Esophagus squamous epithelium (tissue), 5 donors: ENCODE results near the gene ITGB4. TPM values are rescaled to one million over a fixed set of nuclear protein-coding genes. Genes with fewer than 3 reads are reported as not detected.

Source experiments
- DNase-seq: peaks from one replicate; lab custom pipeline; 2025; lab: John Stamatoyannopoulos, UW
- H3K27ac ChIP-seq, 4 donors: fragments of 200-600 bp; sonication (generic); one replicate each; pipeline ENCODE4 v1.5.1; 2016 to 2019; ENCODE audit warnings: mild to moderate bottlenecking in 1 of 4
- H3K27me3 ChIP-seq, 4 donors: fragments of 200-600 bp; sonication (generic); 1 replicate in 3 of 4; 2 replicates in 1 of 4; pipeline versions ENCODE4 v1.5.1 to v1.6.0; 2017 to 2021; ENCODE audit warnings: antibody characterized with exemption in 1 of 4
- H3K36me3 ChIP-seq, 3 donors: fragments of 200-600 bp; sonication (generic); one replicate each; pipeline ENCODE4 v1.5.1; 2016 to 2019
- H3K4me1 ChIP-seq, 3 donors: fragments of 200-600 bp; sonication (generic); one replicate each; pipeline ENCODE4 v1.5.1; 2017 to 2019
- H3K4me3 ChIP-seq, 4 donors: fragments of 200-600 bp; sonication (generic); 1 replicate in 3 of 4; 2 replicates in 1 of 4; pipeline ENCODE4 v1.5.1; 2016 to 2019; ENCODE audit warnings: mild to moderate bottlenecking in 2 of 4, moderate library complexity in 1 of 4
- H3K9me3 ChIP-seq, 3 donors: fragments of 200-600 bp; sonication (generic); one replicate each; pipeline ENCODE4 v1.5.1; 2016 to 2019
- POLR2A ChIP-seq, 4 donors: fragments of 450-650 bp; IDR thresholded peaks; one replicate each; pipeline ENCODE4 v1.6.1; 2017; ENCODE audit warnings: antibody characterized with exemption in 4 of 4, mild to moderate bottlenecking in 4 of 4, moderate library complexity in 3 of 4
- WGBS, 2 donors: methylation state at CpG; one replicate each; pipeline ENCODE4 v1.1.5; 2018; 5-methylcytosine and 5-hydroxymethylcytosine counted together
- intact Hi-C: fragments of 100-400 bp; cut with DNase I; formaldehyde crosslinking; loops from one replicate; pipeline ENCODE4 v1.15.0; 2022
- total RNA-seq, 4 donors: library from RNA; depleted of rRNA; stranded (reverse); fragments of >200 nt; gene quantifications; one replicate each; pipeline ENCODE4 v1.1.0, GENCODE V29; 2016
- TF ChIP-seq, protein P1 (sequence below), 6 experiments: fragments of 450-650 bp in 4 of 6; fragments of 200-600 bp in 2 of 6; sonication (generic) in 2 of 6; IDR thresholded peaks; one replicate each; pipeline ENCODE4 v1.5.1; 2016 to 2019; ENCODE audit warnings: antibody characterized with exemption in 6 of 6, mild to moderate bottlenecking in 4 of 6, moderate library complexity in 4 of 6
- donor health status: DM: yes; HTN: yes; CAD: no.

Gene ITGB4
- total RNA-seq, 4 donors from 2014 or later = 60.6 to 115 (median 82.3) TPM

DNA sequence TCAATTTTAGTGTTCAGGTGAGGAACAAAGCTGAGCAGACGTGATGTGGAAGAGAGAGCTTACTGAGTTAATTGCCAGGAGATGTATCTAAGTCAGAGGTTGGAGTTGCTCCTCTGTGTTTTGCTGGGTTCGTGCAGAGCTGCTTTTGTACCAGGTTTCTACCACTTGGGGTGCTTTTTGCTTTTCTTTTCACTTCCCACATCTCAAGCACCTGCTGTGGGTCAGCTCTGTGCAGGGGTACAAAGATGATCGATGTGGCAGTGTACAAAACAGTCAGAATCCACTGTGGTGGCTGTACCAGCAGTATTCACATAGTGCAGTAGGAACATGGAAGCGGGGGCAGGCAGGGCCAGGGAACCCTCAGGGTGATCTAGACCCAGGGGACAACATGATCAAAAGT, 78.1 kb downstream of the ITGB4 start:
- Histone ChIP-seq H3K36me3 (peaks cover 12 to 74% (median 16%) of the 10 kb centered on the region in 3 donors), H3K9me3 (no peaks in the 10 kb centered on the region), H3K4me1 (peaks cover 0 to 8% (median 0%) of the 10 kb centered on the region in 3 donors), H3K4me3 (no peak overlapping the region), H3K27me3 (no peaks in the 10 kb centered on the region), H3K27ac (no peak overlapping the region)
- no peak for DNase-seq
- WGBS, 2 donors = 77 to 81% methylated on average over 3 to 4 of the region's 4 CpGs
- intact Hi-C loops = no loop called here
- TF ChIP-seq, protein P1, sequence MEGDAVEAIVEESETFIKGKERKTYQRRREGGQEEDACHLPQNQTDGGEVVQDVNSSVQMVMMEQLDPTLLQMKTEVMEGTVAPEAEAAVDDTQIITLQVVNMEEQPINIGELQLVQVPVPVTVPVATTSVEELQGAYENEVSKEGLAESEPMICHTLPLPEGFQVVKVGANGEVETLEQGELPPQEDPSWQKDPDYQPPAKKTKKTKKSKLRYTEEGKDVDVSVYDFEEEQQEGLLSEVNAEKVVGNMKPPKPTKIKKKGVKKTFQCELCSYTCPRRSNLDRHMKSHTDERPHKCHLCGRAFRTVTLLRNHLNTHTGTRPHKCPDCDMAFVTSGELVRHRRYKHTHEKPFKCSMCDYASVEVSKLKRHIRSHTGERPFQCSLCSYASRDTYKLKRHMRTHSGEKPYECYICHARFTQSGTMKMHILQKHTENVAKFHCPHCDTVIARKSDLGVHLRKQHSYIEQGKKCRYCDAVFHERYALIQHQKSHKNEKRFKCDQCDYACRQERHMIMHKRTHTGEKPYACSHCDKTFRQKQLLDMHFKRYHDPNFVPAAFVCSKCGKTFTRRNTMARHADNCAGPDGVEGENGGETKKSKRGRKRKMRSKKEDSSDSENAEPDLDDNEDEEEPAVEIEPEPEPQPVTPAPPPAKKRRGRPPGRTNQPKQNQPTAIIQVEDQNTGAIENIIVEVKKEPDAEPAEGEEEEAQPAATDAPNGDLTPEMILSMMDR (IDR thresholded peaks at IDR 0.05) = no peak
- TF ChIP-seq POLR2A (IDR thresholded peaks at IDR 0.05) = no peak

DNA sequence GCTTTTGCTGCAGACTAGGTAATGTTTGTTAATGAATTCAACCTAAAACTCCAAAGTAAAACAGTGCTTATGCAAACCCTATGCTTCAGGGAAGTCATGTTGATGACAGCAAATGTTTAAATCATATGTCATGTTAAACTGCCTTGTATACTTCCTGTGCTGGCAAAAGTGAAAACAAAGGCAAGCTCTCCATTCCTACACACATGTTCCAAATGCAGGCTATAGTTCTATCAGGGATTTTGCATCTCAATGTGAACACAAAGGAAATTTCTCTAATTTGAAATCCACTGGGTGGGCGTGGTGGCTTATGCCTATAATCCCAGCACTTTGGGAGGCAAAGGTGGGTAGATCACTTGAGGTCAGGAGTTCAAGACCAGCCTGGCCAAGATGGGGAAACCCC, 82.6 kb downstream of the ITGB4 start:
- Histone ChIP-seq H3K27ac (no peak overlapping the region), H3K4me1 (peaks cover 10 to 36% (median 19%) of the 10 kb centered on the region in 3 donors), H3K36me3 (peaks cover 5 to 41% (median 6%) of the 10 kb centered on the region in 3 donors), H3K9me3 (no peaks in the 10 kb centered on the region), H3K4me3 (no peak overlapping the region), H3K27me3 (no peaks in the 10 kb centered on the region)
- no peak for DNase-seq
- WGBS, 2 donors = 86 to 88% methylated on average over 1 of the region's 1 CpG
- no peak for TF ChIP-seq POLR2A (IDR thresholded peaks at IDR 0.05)
- TF ChIP-seq, protein P1 (IDR thresholded peaks at IDR 0.05) = no peak
- intact Hi-C loops = no loop called here

DNA sequence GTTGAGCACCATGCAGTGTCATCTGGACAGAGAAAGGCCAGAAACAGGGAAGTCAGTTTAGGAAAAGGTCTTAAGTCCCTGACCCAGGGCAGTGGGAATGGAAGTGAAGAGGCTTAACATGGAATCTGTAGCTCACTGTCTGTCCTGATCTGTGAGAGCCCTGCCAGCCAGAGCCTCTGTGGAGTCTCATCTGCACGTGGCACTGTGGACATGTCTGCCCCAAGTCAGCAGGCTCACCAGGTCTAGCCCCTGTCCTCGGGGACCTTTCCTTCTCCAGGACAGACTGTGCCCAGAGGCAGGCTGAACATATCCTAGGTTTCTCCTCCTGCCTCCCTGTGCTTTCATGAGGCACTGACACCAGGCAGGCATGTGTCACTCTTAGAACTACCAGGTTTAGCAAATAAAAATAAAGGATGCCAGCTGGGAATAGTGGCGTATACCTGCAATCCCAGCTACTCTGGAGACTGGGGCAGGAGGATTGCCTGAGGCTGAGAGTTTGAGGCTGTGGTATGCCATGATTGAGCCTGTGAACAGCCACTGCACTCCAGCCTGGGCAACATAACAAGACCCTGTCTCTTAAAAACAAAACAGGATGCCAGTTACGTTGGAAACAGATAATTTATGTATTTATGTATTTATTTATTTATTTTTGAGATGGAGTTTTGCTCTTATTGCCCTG, 85.7 kb downstream of the ITGB4 start:
- peaks cover 0 to 36% (median 5%) of the 10 kb centered on the region in 3 donors for H3K36me3 ChIP-seq
- no peak for DNase-seq
- intact Hi-C loops = no loop called here
- peak overlapping the region; percentile 30 to 91 (median 86) for H3K27ac ChIP-seq
- no peak overlapping the region for H3K4me3 ChIP-seq
- peaks cover 23 to 67% (median 37%) of the 10 kb centered on the region in 3 donors for H3K4me1 ChIP-seq
- H3K27me3 ChIP-seq = no peaks in the 10 kb centered on the region
- H3K9me3 ChIP-seq = no peaks in the 10 kb centered on the region
- WGBS, 2 donors = 88 to 90% methylated on average over 1 to 4 of the region's 4 CpGs
- TF ChIP-seq, protein P1 (IDR thresholded peaks at IDR 0.05) = no peak
- TF ChIP-seq POLR2A (IDR thresholded peaks at IDR 0.05) = no peak

Other genes with a start within 250 kb of the ITGB4 start
- gene CASKIN2, start 205.9 kb upstream of the ITGB4 start, total RNA-seq = 10 to 100 TPM in 3 of 4 donors, 1 to 10 TPM in 1; 9.5 to 12.2 (median 10.4) TPM
- 10 to 100 TPM; 18.3 to 33.2 (median 23.1) TPM for gene TSEN54, start 204.9 kb upstream of the ITGB4 start, total RNA-seq
- gene LLGL2, start 195.8 kb upstream of the ITGB4 start, total RNA-seq = 100 to 1,000 TPM in 1 of 4 donors, 10 to 100 TPM in 3; 40.0 to 101 (median 67.3) TPM
- 10 to 100 TPM in 2 of 4 donors, 1 to 10 TPM in 2; 6.3 to 60.7 (median 10.4) TPM for gene MYO15B, start 133.7 kb upstream of the ITGB4 start, total RNA-seq
- gene SMIM5, start 88.0 kb upstream of the ITGB4 start, total RNA-seq = 10 to 100 TPM in 1 of 4 donors, 1 to 10 TPM in 3; 7.4 to 16.8 (median 8.6) TPM
- gene RECQL5, start 54.3 kb upstream of the ITGB4 start, total RNA-seq = 10 to 100 TPM; 25.1 to 82.8 (median 34.0) TPM
- gene SAP30BP, start 54.1 kb upstream of the ITGB4 start, total RNA-seq = 10 to 100 TPM; 33.9 to 72.7 (median 44.4) TPM
- 10 to 100 TPM; 16.4 to 30.9 (median 20.2) TPM for gene GALK1, start 43.7 kb downstream of the ITGB4 start, total RNA-seq
- 10 to 100 TPM; 14.8 to 27.3 (median 20.4) TPM for gene UNK, start 63.3 kb downstream of the ITGB4 start, total RNA-seq
- 10 to 100 TPM; 16.5 to 21.5 (median 16.9) TPM for gene UNC13D, start 122.9 kb downstream of the ITGB4 start, total RNA-seq
- gene WBP2, start 133.9 kb downstream of the ITGB4 start, total RNA-seq = 10 to 100 TPM; 24.9 to 44.2 (median 36.9) TPM
- 10 to 100 TPM; 19.5 to 33.4 (median 25.5) TPM for gene TRIM47, start 157.1 kb downstream of the ITGB4 start, total RNA-seq
- 10 to 100 TPM; 17.3 to 24.6 (median 19.6) TPM for gene TRIM65, start 175.5 kb downstream of the ITGB4 start, total RNA-seq
- gene MRPL38, start 183.4 kb downstream of the ITGB4 start, total RNA-seq = 10 to 100 TPM; 40.2 to 49.2 (median 41.0) TPM
- 10 to 100 TPM; 13.9 to 18.3 (median 15.5) TPM for gene FBF1, start 219.6 kb downstream of the ITGB4 start, total RNA-seq